ENCODE results near the gene SLC5A6. TPM values are rescaled to one million over a fixed set of nuclear protein-coding genes. Genes with fewer than 3 reads are reported as not detected.

SLC5A6 gene
- total and polyA plus RNA-seq, 7 donors = 16.8 to 64.2 (median 23.3) TPM

DNA sequence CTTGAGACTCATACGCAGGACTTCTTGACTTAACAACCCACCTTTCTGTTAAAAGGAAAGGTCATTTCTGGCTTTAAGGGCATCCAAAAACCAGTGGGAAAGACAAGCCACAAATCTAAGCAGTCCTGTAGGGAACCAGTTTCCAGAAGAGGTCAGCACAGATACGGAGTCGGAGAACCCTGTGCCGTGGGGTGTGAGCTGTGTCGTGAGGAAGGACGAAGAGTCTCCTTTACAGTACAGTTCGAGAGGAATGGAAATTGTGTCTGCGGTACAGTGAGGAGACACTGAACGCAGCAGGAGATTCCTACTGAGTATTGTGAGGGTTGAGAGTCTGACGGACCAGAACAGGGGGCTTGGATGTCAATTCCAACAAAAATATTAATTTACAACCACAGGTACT is 33.0 kb upstream of the SLC5A6 start:
- Histone ChIP-seq H3K36me3 (ENCODE audit: insufficient read depth in 1 of 2, low read depth in 1 of 2) (peaks cover 0 to 49% of the 10 kb centered on the region in 2 donors), H3K4me1 (peaks cover 3% of the 10 kb centered on the region), H3K4me3 (no peak overlapping the region), H3K27ac (no peak overlapping the region), H3K27me3 (ENCODE audit: insufficient read depth in 3 of 3, low read length in 2 of 3) (no peaks in the 10 kb centered on the region), H3K9me3 (no peaks in the 10 kb centered on the region)
- intact Hi-C loops (cut with DNase I) = no loop called here
- TF ChIP-seq, protein P1, sequence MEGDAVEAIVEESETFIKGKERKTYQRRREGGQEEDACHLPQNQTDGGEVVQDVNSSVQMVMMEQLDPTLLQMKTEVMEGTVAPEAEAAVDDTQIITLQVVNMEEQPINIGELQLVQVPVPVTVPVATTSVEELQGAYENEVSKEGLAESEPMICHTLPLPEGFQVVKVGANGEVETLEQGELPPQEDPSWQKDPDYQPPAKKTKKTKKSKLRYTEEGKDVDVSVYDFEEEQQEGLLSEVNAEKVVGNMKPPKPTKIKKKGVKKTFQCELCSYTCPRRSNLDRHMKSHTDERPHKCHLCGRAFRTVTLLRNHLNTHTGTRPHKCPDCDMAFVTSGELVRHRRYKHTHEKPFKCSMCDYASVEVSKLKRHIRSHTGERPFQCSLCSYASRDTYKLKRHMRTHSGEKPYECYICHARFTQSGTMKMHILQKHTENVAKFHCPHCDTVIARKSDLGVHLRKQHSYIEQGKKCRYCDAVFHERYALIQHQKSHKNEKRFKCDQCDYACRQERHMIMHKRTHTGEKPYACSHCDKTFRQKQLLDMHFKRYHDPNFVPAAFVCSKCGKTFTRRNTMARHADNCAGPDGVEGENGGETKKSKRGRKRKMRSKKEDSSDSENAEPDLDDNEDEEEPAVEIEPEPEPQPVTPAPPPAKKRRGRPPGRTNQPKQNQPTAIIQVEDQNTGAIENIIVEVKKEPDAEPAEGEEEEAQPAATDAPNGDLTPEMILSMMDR (IDR thresholded peaks at IDR 0.05) = no peak
- DNase-seq = no peak
- ATAC-seq = no peak
- 64 to 75% (median 74%) methylated on average over 10 of the region's 10 CpGs for WGBS, 3 donors

DNA sequence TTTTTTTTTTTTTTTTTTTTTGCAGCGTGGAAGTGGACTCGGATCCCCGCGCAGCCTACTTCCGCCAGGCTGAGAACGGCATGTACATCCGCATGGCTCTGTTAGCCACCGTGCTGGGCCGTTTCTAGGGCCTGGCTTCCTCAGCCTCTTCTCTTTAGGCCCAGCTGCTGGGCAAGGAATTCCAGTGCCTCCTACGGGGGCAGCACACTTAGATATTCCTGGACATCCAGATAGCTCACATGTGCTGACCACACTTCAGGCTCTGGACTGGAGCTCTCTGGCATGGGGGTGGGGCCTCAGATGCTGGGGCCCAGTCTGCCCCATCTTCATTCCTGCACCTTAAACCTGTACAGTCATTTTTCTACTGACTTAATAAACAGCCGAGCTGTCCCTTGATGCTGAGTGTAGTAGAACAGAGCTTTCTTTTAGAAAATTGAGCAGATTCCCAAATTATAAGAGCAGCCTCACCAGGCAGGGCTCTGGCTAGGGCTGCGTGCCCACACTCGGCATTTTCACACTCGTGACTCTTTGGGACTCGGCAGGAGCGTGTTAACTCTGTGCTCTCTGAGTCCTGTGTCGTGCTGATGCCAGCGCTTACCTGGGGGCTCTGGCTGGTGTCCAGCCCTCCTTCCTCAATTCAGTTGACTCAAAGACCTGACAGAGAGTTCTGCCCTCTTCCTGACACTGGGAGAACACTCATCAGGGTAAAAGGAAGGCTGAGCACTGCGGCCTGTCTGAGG is 31.5 kb upstream of the SLC5A6 start:
- no peak overlapping the region for H3K27ac ChIP-seq
- no peak for ATAC-seq

DNA sequence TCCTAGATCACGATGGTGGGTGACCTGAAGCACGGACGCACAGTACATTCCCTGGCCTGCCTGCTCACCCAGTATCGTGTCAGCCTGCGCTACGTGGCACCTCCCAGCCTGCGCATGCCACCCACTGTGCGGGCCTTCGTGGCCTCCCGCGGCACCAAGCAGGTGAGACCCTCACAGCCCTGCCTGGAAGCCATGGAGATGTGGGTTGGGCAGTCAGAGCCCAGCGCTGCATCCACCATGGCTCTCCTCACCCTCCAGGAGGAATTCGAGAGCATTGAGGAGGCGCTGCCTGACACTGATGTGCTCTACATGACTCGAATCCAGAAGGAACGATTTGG is 30.5 kb upstream of the SLC5A6 start:
- H3K4me3 ChIP-seq = no peak overlapping the region
- intact Hi-C loops (cut with DNase I) = no loop called here
- 96 to 98% (median 98%) methylated on average over 16 of the region's 16 CpGs for WGBS, 3 donors
- H3K4me1 ChIP-seq = no peaks in the 10 kb centered on the region
- no peak overlapping the region for H3K27ac ChIP-seq
- no peaks in the 10 kb centered on the region for H3K9me3 ChIP-seq
- TF ChIP-seq, protein P1 (IDR thresholded peaks at IDR 0.05) = no peak
- ATAC-seq (no peak), DNase-seq (no peak)
- H3K36me3 ChIP-seq (ENCODE audit: insufficient read depth in 1 of 2, low read depth in 1 of 2) = peaks cover 2 to 74% of the 10 kb centered on the region in 2 donors
- H3K27me3 ChIP-seq (ENCODE audit: insufficient read depth in 3 of 3, low read length in 2 of 3) = no peaks in the 10 kb centered on the region

More for the DNA sequence above, 31.5 kb upstream of the SLC5A6 start:
- Histone ChIP-seq H3K4me1 (no peaks in the 10 kb centered on the region), H3K27me3 (ENCODE audit: insufficient read depth in 3 of 3, low read length in 2 of 3) (no peaks in the 10 kb centered on the region), H3K36me3 (ENCODE audit: insufficient read depth in 1 of 2, low read depth in 1 of 2) (peaks cover 0 to 64% of the 10 kb centered on the region in 2 donors), H3K4me3 (no peak overlapping the region), H3K9me3 (no peaks in the 10 kb centered on the region)
- intact Hi-C loops (cut with DNase I) = no loop called here
- peak in 1 of 2 donors; percentile 29 for DNase-seq
- TF ChIP-seq, protein P1 (IDR thresholded peaks at IDR 0.05) = no peak
- 82 to 87% (median 82%) methylated on average over 14 to 19 of the region's 19 CpGs for WGBS, 3 donors

DNA sequence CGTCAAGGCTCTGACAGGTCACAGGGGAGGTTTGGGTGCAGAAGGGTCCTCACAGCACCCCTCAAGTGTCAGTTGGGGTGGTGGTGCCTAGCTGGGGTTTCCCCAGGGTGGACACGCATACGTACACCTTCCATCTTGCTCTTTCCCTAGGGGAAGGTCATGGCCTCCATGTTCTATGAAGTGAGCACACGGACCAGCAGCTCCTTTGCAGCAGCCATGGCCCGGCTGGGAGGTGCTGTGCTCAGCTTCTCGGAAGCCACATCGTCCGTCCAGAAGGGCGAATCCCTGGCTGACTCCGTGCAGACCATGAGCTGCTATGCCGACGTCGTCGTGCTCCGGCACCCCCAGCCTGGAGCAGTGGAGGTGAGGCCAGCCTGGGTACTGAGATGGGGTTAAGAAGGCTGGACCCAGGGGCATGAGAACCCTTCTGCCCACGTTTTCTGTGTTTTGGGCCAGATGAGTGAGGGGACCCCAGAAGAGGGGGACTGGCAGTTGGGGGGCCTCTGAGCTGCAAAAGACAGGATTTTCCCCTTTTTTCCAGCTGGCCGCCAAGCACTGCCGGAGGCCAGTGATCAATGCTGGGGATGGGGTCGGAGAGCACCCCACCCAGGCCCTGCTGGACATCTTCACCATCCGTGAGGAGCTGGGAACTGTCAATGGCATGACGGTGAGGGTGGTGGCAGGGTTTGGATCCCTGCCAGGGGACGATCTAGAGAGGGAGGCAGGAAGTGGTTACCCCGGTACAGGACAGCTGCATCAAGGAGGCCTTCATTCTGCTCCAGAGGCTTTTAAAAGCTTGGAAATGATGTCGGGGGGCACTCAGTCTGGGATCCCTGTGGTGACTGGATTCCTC is 29.9 kb upstream of the SLC5A6 start:
- H3K36me3 ChIP-seq (ENCODE audit: insufficient read depth in 1 of 2, low read depth in 1 of 2) = peaks cover 4 to 80% of the 10 kb centered on the region in 2 donors
- ATAC-seq (no peak), DNase-seq (peak in 1 of 2 donors; percentile 37)
- no peak overlapping the region for H3K27ac ChIP-seq
- no peaks in the 10 kb centered on the region for H3K4me1 ChIP-seq
- no peaks in the 10 kb centered on the region for H3K9me3 ChIP-seq
- intact Hi-C loops (cut with DNase I) = no loop called here
- no peaks in the 10 kb centered on the region for H3K27me3 ChIP-seq (ENCODE audit: insufficient read depth in 3 of 3, low read length in 2 of 3)
- WGBS, 3 donors = 83 to 87% (median 84%) methylated on average over 24 of the region's 24 CpGs
- no peak overlapping the region for H3K4me3 ChIP-seq
- TF ChIP-seq, protein P1 (IDR thresholded peaks at IDR 0.05) = no peak
